B cell (primary cell): Measurements from ENCODE around the gene PMAIP1. TPM values are rescaled to one million over a fixed set of nuclear protein-coding genes. Genes with fewer than 3 reads are reported as not detected.

ENCODE experiments used
- ATAC-seq: fragments of 200-7000 bp; cut with Tn5 transposase; one replicate; pipeline ENCODE4 v1.10.0; 2021; ENCODE audit warnings: low read depth, mild to moderate bottlenecking, moderate number of reproducible peaks, moderate library complexity
- CTCF ChIA-PET: fragments of 350-600 bp; sonication (Branson Sonifier 250); formaldehyde crosslinking; loops from one replicate; lab custom pipeline; 2021; ENCODE audit warnings: antibody characterized with exemption, inconsistent platforms; lab: Charles Lee
- POLR2A ChIA-PET: fragments of 350-600 bp; sonication (Branson Sonifier 250); formaldehyde crosslinking; loops from one replicate; lab custom pipeline; 2021; ENCODE audit warnings: antibody characterized with exemption; lab: Charles Lee
- DNase-seq: peaks from one replicate; pipeline ENCODE4 v3.0.0; 2013
- H2AFZ ChIP-seq: 2 replicates; pipeline ENCODE4 v1.6.1; 2012; ENCODE audit warnings: mild to moderate bottlenecking, low read depth, low read length; ENCODE audit not compliant: insufficient read depth, poor library complexity, severe bottlenecking
- H3K27ac ChIP-seq, 2 donors: 1 replicate in 1 of 2; 2 replicates in 1 of 2; pipeline ENCODE4 v1.5.1; 2012 to 2013; ENCODE audit warnings: low read length in 2 of 2, mild to moderate bottlenecking in 2 of 2, moderate library complexity in 1 of 2
- H3K27me3 ChIP-seq, 4 experiments: fragments of 200-600 bp in 1 of 4; sonication (generic) in 1 of 4; replicated peaks in 1 of 4; 1 replicate in 2 of 4; 2 replicates in 2 of 4; pipeline versions ENCODE4 v1.6.1 to v1.7.0; 2013 to 2016; ENCODE audit warnings: low read length in 3 of 4, mild to moderate bottlenecking in 2 of 4, mixed read lengths in 1 of 4, moderate library complexity in 1 of 4; ENCODE audit not compliant: insufficient read depth in 4 of 4, control insufficient read depth in 3 of 4; ENCODE audit errors: control extremely low read depth in 1 of 4
- H3K36me3 ChIP-seq, 2 experiments: replicated peaks in 1 of 2; 1 replicate in 1 of 2; 2 replicates in 1 of 2; pipeline versions ENCODE4 v1.6.1 to v1.7.1; 2013; ENCODE audit warnings: low read length in 1 of 2; ENCODE audit not compliant: insufficient read depth in 2 of 2, control insufficient read depth in 1 of 2; ENCODE audit errors: control extremely low read depth in 1 of 2, extremely low read depth in 1 of 2
- H3K4me1 ChIP-seq, 2 donors: fragments of 200-600 bp in 1 of 2; sonication (generic) in 1 of 2; 1 replicate in 1 of 2; 2 replicates in 1 of 2; pipeline versions ENCODE4 v1.5.1 to v1.6.1; 2013 to 2017; ENCODE audit warnings: low read length in 2 of 2; ENCODE audit not compliant: control insufficient read depth in 2 of 2, insufficient read depth in 2 of 2
- H3K4me2 ChIP-seq: replicated peaks from 2 replicates; pipeline ENCODE3; 2012; ENCODE audit warnings: mild to moderate bottlenecking, low read depth, low read length; ENCODE audit not compliant: poor library complexity, severe bottlenecking
- H3K4me3 ChIP-seq, 5 experiments: fragments of 200-600 bp in 1 of 5; sonication (generic) in 1 of 5; 1 replicate in 3 of 5; 2 replicates in 2 of 5; pipeline versions ENCODE4 v1.5.1 to v1.7.0; 2011 to 2016; ENCODE audit warnings: low read length in 4 of 5, mild to moderate bottlenecking in 4 of 5, low read depth in 2 of 5, control low read depth in 1 of 5, moderate library complexity in 1 of 5; ENCODE audit not compliant: insufficient read depth in 1 of 5; ENCODE audit errors: control extremely low read depth in 1 of 5, extremely low read depth in 1 of 5
- H3K79me2 ChIP-seq: fragments of 200-600 bp; sonication (generic); one replicate; pipeline ENCODE4 v1.6.0; 2016; ENCODE audit warnings: low read length; ENCODE audit not compliant: control insufficient read depth, insufficient read depth
- H3K9ac ChIP-seq: fragments of 200-600 bp; sonication (generic); 2 replicates; pipeline ENCODE4 v1.6.1; 2017; ENCODE audit warnings: mild to moderate bottlenecking, low read length, moderate library complexity
- H3K9me3 ChIP-seq, 3 donors: one replicate each; pipeline versions ENCODE4 v1.6.1 to v1.7.1; 2013; ENCODE audit warnings: low read length in 2 of 3; ENCODE audit not compliant: control insufficient read depth in 2 of 3, insufficient read depth in 1 of 3; ENCODE audit errors: control extremely low read depth in 1 of 3
- H4K20me1 ChIP-seq: 2 replicates; pipeline ENCODE4 v1.6.0; 2012; ENCODE audit warnings: mild to moderate bottlenecking, low read length; ENCODE audit not compliant: insufficient read depth, control insufficient read depth, poor library complexity, severe bottlenecking
- H3K27ac Mint-ChIP-seq: one replicate; pipeline ENCODE4 v1.8.0; 2021; ENCODE audit warnings: mixed read lengths
- H3K27me3 Mint-ChIP-seq: one replicate; pipeline ENCODE4 v1.8.0; 2021; ENCODE audit warnings: mixed read lengths
- H3K4me1 Mint-ChIP-seq: one replicate; pipeline ENCODE4 v1.8.0; 2021; ENCODE audit warnings: mixed read lengths
- H3K4me3 Mint-ChIP-seq: one replicate; pipeline ENCODE4 v1.8.0; 2021; ENCODE audit warnings: mixed read lengths
- H3K9me3 Mint-ChIP-seq: one replicate; pipeline ENCODE4 v1.8.0; 2022; ENCODE audit warnings: mixed read lengths; ENCODE audit not compliant: insufficient read depth
- CTCF ChIP-seq: fragments of 200-600 bp; IDR thresholded peaks from one replicate; pipeline ENCODE4 v1.8.0; 2022; ENCODE audit warnings: antibody characterized with exemption, mild to moderate bottlenecking
- EZH2 ChIP-seq: IDR thresholded peaks from 2 replicates; pipeline ENCODE4 v1.6.1; 2012; ENCODE audit warnings: borderline replicate concordance, low read depth, mild to moderate bottlenecking, moderate library complexity, low read length; ENCODE audit not compliant: insufficient read depth, poor library complexity, severe bottlenecking
- WGBS: methylation state at CpG from one replicate; pipeline ENCODE4 v1.1.5; 2013; ENCODE audit warnings: missing lambda C conversion rate; ENCODE audit not compliant: insufficient coverage; 5-methylcytosine and 5-hydroxymethylcytosine counted together
- intact Hi-C: fragments of 100-400 bp; cut with micrococcal nuclease; formaldehyde crosslinking; loops from one replicate; pipeline ENCODE4 v1.10.0; 2022
- polyA plus RNA-seq: library from polyadenylated mRNA; depleted of rRNA; stranded (reverse); fragments of >200 nt; gene quantifications from 2 replicates; pipeline ENCODE4 v1.2.3, GENCODE V29; 2012
- total RNA-seq, 2 donors: library from RNA; stranded (reverse); fragments of 120-200 nt in 1 of 2; gene quantifications; 1 replicate in 1 of 2; 2 replicates in 1 of 2; pipeline versions ENCODE4 v1.2.3 to v1.2.4, GENCODE V29; 2013 to 2022

Gene PMAIP1
- total and polyA plus RNA-seq, 2 donors (not counting 1 experiment from before 2014, with no cell fraction given) = 67.2 to 89.3 TPM

GRCh38 chr18:59950215-59950944, 50.6 kb downstream of the PMAIP1 start:
- H3K4me1 Mint-ChIP-seq = peaks cover 26% of the 10 kb centered on the region
- whole genome bisulfite sequencing = 52% methylated on average over 5 of the region's 6 CpGs
- Histone ChIP-seq H3K79me2 (no peaks in the 10 kb centered on the region), H2AFZ (no peak overlapping the region), H3K36me3 (no peaks in the 10 kb centered on the region), H3K4me2 (no peak overlapping the region), H3K27me3 (no peaks in the 10 kb centered on the region), H3K9me3 (no peaks in the 10 kb centered on the region), H3K27ac (no peak overlapping the region), H3K4me1 (no peaks in the 10 kb centered on the region), H4K20me1 (no peaks in the 10 kb centered on the region), H3K9ac (no peak overlapping the region), H3K4me3 (no peak overlapping the region)
- H3K27me3 Mint-ChIP-seq = no peaks in the 10 kb centered on the region
- ATAC-seq (no peak), DNase-seq (no peak)
- TF ChIP-seq EZH2 = no peak
- no peak for TF ChIP-seq CTCF
- CTCF ChIA-PET = interaction anchor here (2.4 kb wide), 1 partner anchor 13 kb away, joined by 5 read pairs; no protein-coding TSS in a partner anchor
- no peaks in the 10 kb centered on the region for H3K9me3 Mint-ChIP-seq
- no peak overlapping the region for H3K27ac Mint-ChIP-seq
- no peak overlapping the region for H3K4me3 Mint-ChIP-seq
- POLR2A ChIA-PET = no interaction called here
- intact Hi-C loops = no loop called here

- no peak overlapping the region for H2AFZ ChIP-seq
- Mint-ChIP-seq H3K4me1 (peaks cover 26% of the 10 kb centered on the region), H3K27ac (no peak overlapping the region), H3K4me3 (no peak overlapping the region), H3K9me3 (no peaks in the 10 kb centered on the region), H3K27me3 (no peaks in the 10 kb centered on the region)
- H3K9me3 ChIP-seq = no peaks in the 10 kb centered on the region
- ChIA-PET POLR2A (no interaction called here), CTCF (interaction anchor here (2.4 kb wide), 1 partner anchor 11 kb away, joined by 5 read pairs; no protein-coding TSS in a partner anchor)
- H3K36me3 ChIP-seq = no peaks in the 10 kb centered on the region
- TF ChIP-seq CTCF (no peak), EZH2 (no peak)
- intact Hi-C loops = no loop called here
- no peak overlapping the region for H3K27ac ChIP-seq
- H3K4me2 ChIP-seq = no peak overlapping the region
- no peak for ATAC-seq
- WGBS = 100% methylated on average over 1 of the region's 4 CpGs
- no peaks in the 10 kb centered on the region for H3K79me2 ChIP-seq
- no peak for DNase-seq
- H3K27me3 ChIP-seq = no peaks in the 10 kb centered on the region
- H3K4me1 ChIP-seq = no peaks in the 10 kb centered on the region
- H3K9ac ChIP-seq = no peak overlapping the region
- no peaks in the 10 kb centered on the region for H4K20me1 ChIP-seq
- H3K4me3 ChIP-seq = no peak overlapping the region
Observed at GRCh38 chr18:59951591-59951990, 51.8 kb downstream of the PMAIP1 start.
